ENCODE data around the gene ALAS1. TPM values are rescaled to one million over a fixed set of nuclear protein-coding genes. Genes with fewer than 3 reads are reported as not detected.

Gene ALAS1
- total RNA-seq, 1 donor from 2014 or later, result 47.8 TPM

- no peaks in the 10 kb centered on the region for H3K36me3 Mint-ChIP-seq (ENCODE audit: low read depth)
- H3K9me3 Mint-ChIP-seq, result no peaks in the 10 kb centered on the region
- no peak overlapping the region for H3K27ac Mint-ChIP-seq (ENCODE audit: unreplicated experiment)
- no peak overlapping the region for H3K4me3 Mint-ChIP-seq
- DNase-seq (ENCODE audit: low read depth, low spot score), result no peak
- TF ChIP-seq CTCF (conservative IDR thresholded peaks at IDR 0.05), result no peak
- H3K27me3 Mint-ChIP-seq (ENCODE audit: low read depth), result peaks cover 2% of the 10 kb centered on the region
- peaks cover 27% of the 10 kb centered on the region for H3K4me1 Mint-ChIP-seq
Observed at GRCh38 chr3:52236424-52236886, 38.5 kb downstream of the ALAS1 start.

GRCh38 chr3:52237006-52237656, 39.2 kb downstream of the ALAS1 start:
- Mint-ChIP-seq H3K27ac (ENCODE audit: unreplicated experiment) (no peak overlapping the region), H3K4me1 (peaks cover 27% of the 10 kb centered on the region), H3K27me3 (ENCODE audit: low read depth) (peaks cover 2% of the 10 kb centered on the region), H3K9me3 (no peaks in the 10 kb centered on the region), H3K4me3 (peak overlapping the region; percentile 34), H3K36me3 (ENCODE audit: low read depth) (no peaks in the 10 kb centered on the region)
- no peak for DNase-seq (ENCODE audit: low read depth, low spot score)
- TF ChIP-seq CTCF (conservative IDR thresholded peaks at IDR 0.05), result no peak

GRCh38 chr3:52237657-52238172, 39.8 kb downstream of the ALAS1 start:
- no peak overlapping the region for H3K27ac Mint-ChIP-seq (ENCODE audit: unreplicated experiment)
- peak overlapping the region; percentile 97 for H3K4me3 Mint-ChIP-seq
- H3K9me3 Mint-ChIP-seq, result no peaks in the 10 kb centered on the region
- no peak for TF ChIP-seq CTCF (conservative IDR thresholded peaks at IDR 0.05)
- peaks cover 2% of the 10 kb centered on the region for H3K27me3 Mint-ChIP-seq (ENCODE audit: low read depth)
- H3K4me1 Mint-ChIP-seq, result peaks cover 27% of the 10 kb centered on the region
- no peaks in the 10 kb centered on the region for H3K36me3 Mint-ChIP-seq (ENCODE audit: low read depth)
- DNase-seq (ENCODE audit: low read depth, low spot score), result no peak

GRCh38 chr3:52238193-52238760, 40.3 kb downstream of the ALAS1 start:
- H3K27ac Mint-ChIP-seq (ENCODE audit: unreplicated experiment), result peak overlapping the region; percentile 57
- peaks cover 27% of the 10 kb centered on the region for H3K4me1 Mint-ChIP-seq
- H3K9me3 Mint-ChIP-seq, result peaks cover under 1% of the 10 kb centered on the region
- DNase-seq (ENCODE audit: low read depth, low spot score), result no peak
- no peak for TF ChIP-seq CTCF (conservative IDR thresholded peaks at IDR 0.05)
- peaks cover 6% of the 10 kb centered on the region for H3K27me3 Mint-ChIP-seq (ENCODE audit: low read depth)
- peak overlapping the region; percentile 97 for H3K4me3 Mint-ChIP-seq
- H3K36me3 Mint-ChIP-seq (ENCODE audit: low read depth), result no peaks in the 10 kb centered on the region

GRCh38 chr3:52238761-52239701, 41.1 kb downstream of the ALAS1 start, which contains the start of gene TWF2:
Gene TWF2 (minus strand): TSS chr3:52239158. CDS start chr3:52239016, 142 bp downstream.
- peaks cover 27% of the 10 kb centered on the region for H3K4me1 Mint-ChIP-seq
- peaks cover 2% of the 10 kb centered on the region for H3K9me3 Mint-ChIP-seq
- peak; percentile 76 for DNase-seq (ENCODE audit: low read depth, low spot score)
- H3K36me3 Mint-ChIP-seq (ENCODE audit: low read depth), result no peaks in the 10 kb centered on the region
- peak within 1 kb of the TSS; percentile 97 for H3K4me3 Mint-ChIP-seq
- H3K27ac Mint-ChIP-seq (ENCODE audit: unreplicated experiment), result peak within 1 kb of the TSS; percentile 84
- peaks cover 13% of the 10 kb centered on the region for H3K27me3 Mint-ChIP-seq (ENCODE audit: low read depth)
- TF ChIP-seq CTCF (conservative IDR thresholded peaks at IDR 0.05), result peak; percentile 53

Data from neural crest cell (in vitro differentiated cells).